Stimulated activated CD8-positive, alpha-beta memory T cell treated with anti-CD3 and anti-CD28 coated beads, Interleukin-2, amount 100 ng/mL, for 48 hours (primary cell): Measurements from ENCODE around the gene GPR17.

ENCODE experiments used
- DNase-seq, 2 donors: peaks; one replicate each; pipeline ENCODE4 v3.0.0-alpha.2; 2020; ENCODE audit warnings: low read depth in 2 of 2

GPR17 gene

DNA sequence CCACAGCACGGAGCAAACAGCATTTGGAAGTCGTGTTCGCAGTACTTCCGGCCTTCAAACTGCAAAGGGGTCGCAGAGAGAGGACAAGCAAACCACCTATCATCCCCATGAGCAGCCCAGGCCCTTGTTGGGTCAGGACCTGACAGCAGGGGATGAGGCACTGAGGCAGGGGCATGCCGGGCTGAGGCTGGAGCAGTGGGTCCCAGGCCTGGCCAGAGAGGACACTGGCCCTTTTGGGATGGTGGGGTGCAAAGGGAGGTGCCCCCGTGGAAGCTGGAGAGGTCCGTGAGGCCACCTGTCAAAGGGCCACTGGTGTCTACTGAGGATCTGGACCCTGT, 8.9 kb downstream of the GPR17 start:
- no peak for DNase-seq

DNA sequence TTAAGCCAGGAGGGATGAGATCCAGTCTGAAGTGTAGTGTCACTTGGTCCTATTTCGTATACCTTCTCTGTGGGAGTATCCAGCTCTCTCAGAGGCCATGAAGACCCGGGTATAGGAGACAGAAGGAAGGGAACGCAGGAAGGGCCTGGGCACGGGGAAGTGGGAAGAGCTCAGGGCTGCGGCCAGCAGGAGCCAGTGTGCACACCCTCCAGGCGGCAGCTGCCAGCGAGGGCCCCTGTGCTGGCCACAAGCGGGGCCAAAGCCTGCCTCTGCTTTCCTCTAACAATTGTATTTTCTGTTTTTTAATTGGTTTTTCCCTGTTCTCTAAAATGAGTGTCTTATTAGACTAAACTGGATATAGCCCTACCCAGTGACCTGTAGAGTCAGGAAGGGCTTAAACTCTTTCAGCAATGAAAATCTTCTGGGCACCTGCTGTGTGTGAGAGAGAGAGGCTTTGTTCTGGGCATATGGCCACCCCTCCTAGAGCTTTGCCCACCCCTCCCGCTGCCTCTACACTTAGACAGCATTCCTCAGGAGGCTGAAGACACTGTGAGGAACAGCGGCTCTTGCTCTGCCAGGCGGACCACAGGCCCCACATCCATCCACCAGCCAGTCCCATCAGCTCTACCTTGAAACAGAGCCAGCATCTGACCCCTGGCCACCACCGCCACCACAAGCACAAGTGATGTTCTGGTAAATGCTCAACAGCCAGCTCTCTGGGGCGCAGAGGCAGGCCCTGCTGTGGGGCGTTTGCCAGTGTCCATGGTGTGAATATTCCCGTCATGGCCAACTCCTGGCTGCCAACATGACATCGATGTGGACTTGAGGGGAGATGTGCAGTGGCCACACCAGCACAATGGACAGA, 9.5 kb downstream of the GPR17 start:
- no peak for DNase-seq

DNA sequence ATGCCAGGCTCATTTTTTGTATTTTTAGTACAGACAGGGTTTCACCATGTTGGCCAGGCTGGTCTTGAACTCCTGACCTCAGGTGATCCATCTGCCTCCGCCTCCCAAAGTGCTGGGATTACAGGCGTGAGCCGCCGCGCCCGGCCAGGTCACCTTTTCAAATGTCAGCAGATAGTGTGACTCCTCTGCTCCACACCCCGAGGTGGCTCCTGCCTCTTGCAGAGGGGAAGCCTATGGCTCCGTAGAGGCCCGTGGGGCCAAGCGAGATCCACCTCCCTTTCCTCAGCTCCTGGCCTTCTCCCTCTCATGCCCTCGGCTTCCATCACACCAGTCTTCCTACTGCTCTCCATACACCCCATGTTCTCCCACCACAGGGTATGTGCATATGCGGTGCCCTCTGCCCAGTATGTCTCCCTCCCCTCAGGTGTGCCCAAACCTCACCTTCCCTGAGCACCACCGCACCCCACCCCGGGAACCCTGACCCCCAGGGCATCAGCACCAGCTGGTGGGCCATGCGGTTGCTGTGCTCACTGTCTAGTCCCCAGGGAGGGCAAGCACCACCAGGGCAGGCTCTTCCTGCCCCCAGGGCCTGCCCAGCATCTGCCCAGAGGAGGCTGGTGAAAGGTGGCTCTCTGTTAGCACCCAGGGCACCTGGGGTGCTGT, 10.7 kb downstream of the GPR17 start:
- no peak for DNase-seq

DNA sequence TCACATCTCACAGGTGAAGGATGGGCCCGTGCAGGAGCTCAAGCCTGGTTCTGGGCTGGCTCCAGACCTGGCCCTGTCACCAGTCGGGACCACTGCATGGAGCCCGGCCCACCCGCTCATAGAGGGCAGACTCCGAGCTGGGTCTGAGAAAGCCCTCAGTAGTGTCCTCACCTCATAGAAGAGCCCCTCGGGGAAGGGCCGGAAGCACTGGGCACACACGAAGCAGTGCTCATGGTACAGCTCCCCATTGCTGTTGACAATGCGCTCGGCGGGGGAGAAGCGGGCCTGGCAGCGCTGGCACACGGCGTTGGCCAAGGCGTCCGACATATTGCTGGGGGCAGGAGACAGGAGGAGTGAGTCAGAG, 11.3 kb downstream of the GPR17 start:
- DNase-seq = no peak

DNA sequence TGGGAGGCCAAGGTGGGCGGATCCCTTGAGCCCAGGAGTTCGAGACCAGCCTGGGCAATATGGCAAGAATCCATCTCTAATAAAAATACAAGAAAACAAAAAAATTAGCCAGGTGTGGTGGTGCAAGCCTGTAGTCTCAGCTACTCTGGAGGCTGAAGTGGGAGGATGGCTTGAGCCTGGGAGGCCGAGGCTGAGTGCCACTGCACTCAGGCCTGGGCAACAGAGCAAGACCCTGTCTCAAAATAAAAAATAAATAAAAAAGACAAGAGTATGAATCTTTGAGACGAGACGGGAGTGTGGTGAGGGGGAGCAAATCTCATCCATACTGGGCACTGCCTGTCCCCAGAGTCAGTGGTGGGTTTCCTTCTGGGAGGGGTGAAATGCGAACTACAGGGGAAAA, 12.2 kb downstream of the GPR17 start:
- no peak for DNase-seq

DNA sequence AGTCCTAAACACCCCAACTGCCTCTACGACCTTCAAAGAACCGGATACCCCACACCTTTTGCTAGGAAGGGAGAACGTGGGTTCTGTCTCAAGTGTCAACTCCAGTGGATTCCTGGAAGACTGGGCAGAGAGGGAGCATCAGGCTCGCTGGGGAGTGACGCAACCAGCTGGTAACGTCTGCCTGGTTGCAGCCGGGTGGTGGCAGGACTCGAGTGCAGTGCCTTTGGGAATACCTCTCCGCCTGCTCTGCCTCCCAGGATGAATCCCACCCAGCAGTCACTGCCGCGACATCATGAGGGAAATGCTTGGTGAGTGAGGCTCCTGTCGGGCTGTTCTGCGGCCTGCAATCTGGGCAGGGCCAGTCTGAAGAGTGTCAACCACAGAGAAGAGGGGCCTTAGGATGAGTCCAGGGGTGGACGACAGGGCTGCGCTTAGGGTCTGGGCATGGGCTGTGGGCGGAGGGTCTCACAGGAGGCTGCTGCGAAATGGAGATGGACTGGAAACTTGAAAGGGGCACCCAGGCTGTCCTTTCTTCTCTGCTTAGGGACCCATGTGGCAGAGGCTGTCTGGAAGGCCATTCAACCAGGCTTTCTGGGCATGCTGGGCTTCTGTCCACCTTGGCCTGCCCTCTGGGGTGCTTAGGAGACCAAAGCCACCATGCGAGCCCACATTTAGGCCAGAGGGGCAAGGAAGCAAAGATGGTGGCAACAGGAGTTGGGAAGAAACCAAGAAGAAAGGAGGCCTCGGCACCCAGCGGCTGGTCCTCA, 12.9 kb downstream of the GPR17 start:
- no peak for DNase-seq

DNA sequence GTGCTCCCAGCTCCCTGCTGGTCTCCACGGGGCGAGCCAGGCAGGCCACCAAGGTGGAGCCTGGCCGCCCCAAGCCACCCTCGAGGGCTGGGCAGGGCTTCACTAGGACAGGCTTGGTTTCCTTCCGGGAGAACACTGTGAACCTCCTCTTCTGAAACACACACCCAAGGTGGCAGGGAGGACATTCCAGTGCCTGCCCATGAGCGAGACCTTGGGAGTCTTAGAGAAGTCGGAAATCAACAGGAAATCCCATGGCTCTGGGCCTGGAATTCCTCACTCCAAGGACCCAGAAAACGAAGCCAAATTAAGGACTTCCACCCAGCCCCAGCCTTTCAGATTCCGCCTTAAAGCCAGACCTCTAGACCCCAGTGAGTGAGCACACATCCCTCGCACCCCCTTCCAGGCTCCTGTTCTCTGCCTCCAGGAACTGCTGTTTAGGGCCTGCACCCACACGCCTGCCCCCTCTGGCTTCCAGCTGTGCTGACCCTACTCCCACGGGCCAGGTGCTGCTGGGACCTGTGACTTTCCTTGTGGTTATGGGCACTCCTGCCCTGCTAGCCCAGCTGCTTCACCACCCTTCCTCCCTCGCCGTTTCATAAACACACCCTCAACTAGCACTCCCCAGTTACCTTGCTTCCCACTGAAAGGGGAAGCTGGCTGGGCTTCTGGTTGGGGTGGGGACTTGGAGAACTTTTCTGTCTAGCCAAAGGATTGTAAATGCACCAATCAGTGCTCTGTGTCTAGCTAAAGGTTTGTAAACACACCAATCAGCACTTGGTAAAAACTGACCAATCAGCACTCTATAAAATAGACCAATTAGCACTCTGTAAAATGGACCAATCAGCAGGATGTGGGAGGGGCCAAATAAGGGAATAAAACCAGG, 13.7 kb downstream of the GPR17 start:
- no peak for DNase-seq

DNA sequence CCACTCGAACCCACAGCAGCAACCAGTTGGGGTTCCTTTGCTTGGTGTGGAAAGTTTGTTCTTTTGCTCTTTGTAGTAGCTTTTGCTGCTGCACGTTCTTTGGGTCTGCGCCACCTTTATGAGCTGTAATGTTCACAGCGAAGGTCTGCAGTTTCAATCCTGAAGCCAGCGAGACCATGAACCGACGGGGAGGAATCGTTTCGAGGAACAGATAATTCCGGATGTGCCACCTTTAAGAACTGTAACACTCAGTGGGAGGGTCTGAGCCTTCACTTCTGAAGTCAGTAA, 14.3 kb downstream of the GPR17 start:
- DNase-seq = no peak

DNA sequence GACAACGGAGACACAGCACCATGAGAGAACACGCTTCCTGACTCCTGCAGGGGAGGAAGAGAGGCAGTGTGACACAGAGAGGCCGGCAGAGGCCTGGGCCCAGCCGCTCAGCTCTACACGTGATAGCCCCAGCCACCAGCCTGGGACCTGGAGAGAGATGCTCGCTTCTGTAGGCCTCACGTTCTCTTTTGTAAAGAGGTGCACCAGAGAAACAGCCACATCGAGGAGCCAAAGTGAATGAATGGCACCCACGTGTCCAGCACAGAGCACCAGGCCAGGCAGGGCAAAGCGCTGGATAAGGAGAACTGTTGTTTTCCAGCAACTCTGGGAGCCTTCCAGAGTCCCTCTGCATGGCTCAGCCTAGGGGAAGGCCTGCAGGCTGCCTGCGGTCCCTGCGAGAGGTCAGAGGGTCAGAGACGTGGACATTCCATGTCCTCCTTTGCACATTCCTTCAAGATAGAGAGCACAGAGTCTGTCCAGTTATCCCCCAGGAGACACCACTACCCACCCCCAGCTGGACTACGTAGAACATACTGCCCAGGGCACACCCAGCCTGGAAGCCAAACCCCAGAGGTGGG, 15.2 kb downstream of the GPR17 start:
- DNase-seq = no peak

DNA sequence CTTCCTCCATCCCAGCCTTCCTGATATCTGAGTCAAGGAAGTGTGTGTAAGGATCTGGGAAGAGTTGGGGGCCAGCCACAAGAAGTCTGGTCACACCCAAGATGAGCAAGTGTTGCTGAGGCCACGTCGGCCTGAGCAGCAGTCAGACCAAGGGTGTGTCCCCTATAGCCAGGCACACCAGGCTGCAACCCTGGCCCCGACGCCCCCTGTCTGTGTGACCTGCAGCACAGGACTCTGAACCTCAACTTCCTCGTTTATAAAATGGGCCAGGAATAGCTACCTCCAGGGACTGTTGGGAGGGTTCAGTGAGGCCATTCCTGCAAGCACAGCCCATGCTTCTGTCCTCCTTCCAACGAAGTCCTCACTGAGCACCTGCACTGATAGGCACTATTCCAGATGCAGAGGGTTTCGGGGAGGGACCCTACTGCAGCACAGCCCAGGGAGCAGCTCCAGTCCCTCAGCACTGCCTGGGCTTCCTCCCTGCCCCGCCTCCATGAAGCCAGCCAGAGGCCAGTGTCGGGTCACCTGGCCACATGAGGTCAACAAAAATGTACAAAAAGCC, 16.1 kb downstream of the GPR17 start:
- no peak for DNase-seq

DNA sequence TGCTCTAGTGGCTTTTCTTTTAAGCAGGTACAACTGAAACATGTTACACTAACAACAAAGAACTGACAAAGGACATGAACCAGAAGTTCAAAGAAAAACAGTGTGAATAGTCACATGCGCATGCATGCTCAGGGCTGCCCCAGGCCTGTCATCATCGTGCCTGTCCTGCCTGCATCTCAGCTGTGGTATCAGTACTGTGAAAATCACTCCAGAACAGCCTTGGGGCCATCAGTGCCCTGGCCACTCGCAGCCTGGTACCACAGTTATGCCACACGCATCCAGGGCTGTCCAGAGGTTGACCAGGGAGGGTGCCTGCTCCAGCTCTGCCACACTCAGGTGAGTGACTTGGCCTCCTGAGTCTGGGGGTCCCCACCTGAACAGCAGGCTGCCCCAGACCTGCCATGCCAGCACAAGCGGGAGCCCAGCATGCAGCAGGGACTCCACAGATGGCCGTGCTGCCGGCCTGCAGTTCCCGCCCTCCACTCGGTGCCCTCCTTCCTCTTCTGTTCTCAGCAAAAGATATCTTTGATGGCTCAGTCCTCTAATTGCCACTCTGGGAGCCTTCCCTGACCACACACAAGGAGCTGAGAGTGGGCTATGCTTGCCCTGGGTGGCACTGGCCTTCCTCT, 17.1 kb downstream of the GPR17 start:
- no peak for DNase-seq

DNA sequence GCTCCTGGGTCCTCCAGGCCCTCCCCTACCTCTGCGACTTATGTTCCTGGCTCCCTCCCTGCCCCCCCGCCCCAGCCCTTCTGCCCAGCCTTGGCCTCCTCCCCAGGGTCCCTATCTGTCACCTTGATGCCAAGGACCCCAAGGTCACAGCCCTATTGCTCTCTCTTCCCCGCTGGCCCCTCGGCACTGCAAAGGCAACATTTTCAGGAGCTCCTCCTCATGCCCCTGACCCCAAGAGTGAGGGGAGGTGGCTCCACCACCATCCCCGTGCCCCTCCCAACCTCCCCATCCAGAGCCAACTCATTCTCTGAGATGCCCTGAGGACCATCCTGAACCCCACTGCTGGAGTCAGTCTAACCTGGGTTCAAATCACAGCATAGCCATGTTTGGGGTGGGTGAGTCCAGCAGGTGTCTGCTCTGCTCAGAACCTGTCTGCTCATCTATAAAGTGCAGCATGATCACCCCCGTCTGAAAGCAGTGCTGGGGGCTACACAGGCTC, 17.7 kb downstream of the GPR17 start:
- DNase-seq = no peak

DNA sequence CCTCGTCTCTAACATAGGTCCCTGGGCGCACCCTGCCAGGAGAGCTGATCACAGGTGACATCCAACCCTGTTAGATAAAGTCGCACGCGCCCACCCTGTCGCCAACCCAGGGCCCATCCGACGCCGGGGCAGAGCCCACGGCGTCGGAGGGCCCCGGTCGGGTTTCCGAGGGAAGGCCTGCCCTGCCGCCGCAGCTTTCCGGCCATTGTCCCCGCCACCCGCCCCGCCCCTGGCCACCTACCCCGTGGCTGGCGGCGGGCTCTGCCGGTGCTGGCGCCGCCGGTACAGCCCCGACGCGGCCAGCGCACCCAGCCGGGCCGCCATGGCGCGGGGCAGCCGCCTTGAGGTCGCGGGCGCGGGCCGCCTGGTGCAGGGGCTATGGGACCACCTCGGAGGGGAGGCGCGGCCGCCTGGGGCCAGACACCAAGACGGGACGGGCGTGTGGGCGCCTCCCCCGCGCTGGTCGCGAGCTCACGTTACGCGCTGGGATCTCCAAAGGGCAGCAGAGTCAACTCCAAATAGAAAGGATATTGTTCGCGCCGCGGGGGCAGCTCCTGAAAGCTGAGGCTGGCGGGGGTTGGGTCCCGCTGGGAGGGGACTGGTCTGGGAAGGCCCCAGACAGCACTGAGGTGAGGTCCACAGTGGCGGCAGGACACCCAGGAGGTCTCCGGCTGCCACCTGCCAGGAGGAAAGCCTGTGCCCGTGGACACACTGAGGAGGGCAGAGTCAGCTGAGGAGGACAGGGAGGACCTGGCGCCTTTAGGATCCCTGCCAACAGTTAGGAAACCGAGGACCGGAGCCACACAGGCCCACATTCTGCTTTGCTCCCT, 18.3 kb downstream of the GPR17 start:
- no peak for DNase-seq

DNA sequence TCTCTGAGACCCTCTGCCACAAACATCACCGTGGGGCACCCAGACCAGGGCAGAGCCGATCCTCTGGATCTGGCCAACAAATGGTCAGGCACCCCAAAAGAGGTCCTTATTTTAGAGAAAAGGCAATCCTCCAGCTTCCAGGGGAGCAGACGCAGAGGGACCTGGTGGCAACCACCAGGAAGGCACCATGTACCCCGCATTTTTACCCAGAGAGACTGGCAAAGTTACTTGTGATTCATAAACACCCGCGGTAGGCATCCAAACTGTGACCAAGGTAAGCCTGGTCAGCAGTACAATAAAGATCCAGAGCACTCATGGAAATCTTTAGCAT, 18.9 kb downstream of the GPR17 start:
- DNase-seq = no peak

DNA sequence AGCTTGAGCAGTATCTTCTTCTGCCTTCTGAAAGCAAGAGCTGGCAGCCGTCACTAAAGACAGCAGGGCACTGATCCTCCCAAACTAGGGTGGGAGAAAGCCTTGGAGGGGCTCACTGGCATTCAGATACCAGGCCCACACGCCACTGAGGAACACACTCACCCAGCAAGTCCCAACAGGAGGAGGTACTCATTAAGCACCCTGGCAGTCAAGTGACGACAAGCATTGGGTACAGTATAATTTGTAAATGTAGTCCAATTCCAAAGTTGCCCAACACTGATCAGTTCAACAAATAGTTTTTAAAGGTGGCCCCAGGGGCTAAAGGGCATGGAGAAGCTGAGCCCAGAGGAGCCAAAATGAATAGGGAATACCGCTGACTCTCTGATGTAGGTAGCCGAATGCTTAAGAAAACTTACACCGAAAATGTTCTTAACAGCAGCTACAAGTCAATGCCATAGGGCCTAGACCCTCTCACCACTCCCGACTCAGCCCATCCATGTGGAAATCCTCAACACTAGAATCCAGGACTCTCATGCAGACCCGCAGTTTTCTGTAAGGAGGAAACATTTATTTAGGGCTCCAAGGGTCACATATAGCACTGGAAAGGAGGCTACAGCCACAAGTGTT, 19.4 kb downstream of the GPR17 start:
- DNase-seq = no peak

DNA sequence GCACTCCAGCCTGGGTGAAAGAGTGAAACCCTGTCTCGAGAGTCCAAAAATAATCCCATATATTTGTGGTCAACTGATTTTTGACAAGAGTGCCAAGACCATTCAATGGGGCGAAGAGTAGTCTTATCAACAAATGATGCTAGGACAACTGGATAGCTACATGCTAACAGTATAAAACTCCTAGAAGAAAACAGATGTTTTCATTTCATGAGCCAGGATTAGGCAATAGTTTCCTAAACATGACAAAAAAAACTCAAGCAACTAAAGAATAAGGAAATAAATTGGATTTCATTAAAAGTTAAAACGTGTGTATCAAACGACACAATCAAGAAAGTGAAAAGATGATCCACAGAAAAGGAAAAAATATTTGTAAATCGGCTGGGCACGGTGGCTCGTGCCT, 23.1 kb downstream of the GPR17 start:
- no peak for DNase-seq

DNA sequence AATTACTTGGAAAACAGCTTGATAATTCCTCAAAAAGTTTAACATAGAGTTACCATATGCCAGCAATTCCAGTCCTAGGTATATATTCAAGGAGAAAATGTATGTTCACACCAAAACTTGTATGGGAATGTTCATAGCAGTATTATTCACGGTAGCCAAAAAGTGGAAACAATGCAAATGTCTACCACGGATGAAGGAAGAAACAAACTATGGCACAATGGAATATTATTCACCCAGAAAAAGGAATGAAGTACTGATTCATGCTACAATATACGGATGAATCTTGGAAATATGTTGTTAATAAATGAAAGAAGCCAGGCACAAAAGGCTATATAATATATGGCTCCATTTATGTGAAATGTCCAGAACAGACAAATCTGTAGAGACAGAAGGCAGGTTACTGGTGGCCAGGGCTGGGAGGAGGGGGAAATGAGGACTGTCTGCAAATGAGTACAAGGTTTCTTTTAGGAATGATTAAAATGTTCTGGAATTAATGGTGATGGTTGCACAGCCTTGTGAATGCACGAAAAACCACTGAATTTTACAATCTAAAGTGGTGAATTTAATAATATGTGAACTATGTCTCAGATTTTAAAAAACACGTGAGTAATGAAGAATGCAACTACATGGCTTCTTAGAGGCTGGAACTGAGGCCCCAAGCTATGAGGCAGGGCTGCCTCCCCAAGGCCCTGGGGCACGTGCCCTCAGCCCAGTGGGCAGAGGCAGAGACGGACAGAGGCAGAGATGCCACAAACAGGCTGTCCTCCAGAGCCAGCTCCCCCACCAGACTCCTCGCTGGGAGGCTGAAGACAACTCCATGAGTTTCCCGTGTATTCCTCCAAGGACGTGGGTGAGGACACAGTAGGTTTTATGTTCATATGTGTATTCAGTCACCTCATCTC, 24.4 kb downstream of the GPR17 start:
- DNase-seq = no peak

DNA sequence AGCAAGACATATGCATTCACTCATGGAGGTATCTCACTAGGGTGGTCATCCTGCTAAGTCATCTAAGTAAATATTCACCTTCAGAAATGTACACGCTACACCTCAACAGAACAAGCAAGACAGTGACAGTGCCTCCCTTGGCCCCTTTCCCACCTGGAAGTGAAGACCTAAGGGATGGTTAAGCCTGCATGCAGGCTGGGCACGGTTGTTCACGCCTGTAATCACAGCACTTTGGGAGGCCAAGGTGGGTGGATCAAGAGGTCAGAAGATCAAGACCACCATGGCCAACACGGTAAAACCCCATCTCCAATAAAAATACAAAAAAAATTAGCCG, 25.0 kb downstream of the GPR17 start:
- no peak for DNase-seq
